ENCODE data around the gene LRRC75B.

DNA sequence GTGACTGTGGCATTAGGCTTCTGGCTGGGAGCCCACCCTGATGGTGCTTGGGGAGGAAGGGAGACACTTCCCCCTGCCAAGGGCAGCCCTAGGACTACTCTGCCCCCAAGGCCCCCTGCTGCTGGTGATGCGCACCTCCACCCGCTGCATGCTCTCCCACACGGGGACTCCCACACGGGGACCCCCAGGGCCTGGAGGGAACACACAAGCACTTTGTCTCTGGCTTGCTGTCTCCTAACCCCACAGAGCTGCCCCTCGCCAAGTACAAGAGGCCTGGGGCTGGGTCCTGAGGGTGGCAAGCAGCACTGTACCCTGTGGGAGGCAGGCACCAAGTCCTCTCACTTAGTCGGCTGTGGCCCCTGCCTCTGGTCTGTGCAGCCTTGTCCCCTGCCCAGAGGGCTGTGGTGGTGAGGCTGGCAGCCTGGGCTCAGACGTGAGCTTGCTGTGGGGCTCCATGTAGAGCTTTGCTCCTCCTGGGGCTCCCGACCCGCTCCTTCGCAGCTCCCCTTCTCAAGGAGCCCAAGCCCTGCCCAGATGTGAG lies 7.9 kb downstream of the LRRC75B start:
- TF ChIP-seq, protein P1, sequence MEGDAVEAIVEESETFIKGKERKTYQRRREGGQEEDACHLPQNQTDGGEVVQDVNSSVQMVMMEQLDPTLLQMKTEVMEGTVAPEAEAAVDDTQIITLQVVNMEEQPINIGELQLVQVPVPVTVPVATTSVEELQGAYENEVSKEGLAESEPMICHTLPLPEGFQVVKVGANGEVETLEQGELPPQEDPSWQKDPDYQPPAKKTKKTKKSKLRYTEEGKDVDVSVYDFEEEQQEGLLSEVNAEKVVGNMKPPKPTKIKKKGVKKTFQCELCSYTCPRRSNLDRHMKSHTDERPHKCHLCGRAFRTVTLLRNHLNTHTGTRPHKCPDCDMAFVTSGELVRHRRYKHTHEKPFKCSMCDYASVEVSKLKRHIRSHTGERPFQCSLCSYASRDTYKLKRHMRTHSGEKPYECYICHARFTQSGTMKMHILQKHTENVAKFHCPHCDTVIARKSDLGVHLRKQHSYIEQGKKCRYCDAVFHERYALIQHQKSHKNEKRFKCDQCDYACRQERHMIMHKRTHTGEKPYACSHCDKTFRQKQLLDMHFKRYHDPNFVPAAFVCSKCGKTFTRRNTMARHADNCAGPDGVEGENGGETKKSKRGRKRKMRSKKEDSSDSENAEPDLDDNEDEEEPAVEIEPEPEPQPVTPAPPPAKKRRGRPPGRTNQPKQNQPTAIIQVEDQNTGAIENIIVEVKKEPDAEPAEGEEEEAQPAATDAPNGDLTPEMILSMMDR (conservative IDR thresholded peaks at IDR 0.05), result no peak
- TF ChIP-seq EZH2 (IDR thresholded peaks at IDR 0.05; ENCODE audit: low read depth), result no peak
